HCT116 (cell line): Measurements from ENCODE around the gene FGF19.

Experiments
- ATF3 ChIP-seq: IDR thresholded peaks from 2 replicates; pipeline ENCODE4 v1.6.1; 2012
- CBX3 ChIP-seq: IDR thresholded peaks from 2 replicates; pipeline ENCODE4 v1.6.1; 2012; ENCODE audit warnings: low read depth
- CEBPB ChIP-seq: IDR thresholded peaks from 2 replicates; pipeline ENCODE4 v1.6.1; 2012; ENCODE audit warnings: low read depth
- CTCF ChIP-seq, 3 experiments: fragments of 200-600 bp in 1 of 3; sonication (generic) in 1 of 3; IDR thresholded peaks in 2 of 3; conservative IDR thresholded peaks in 1 of 3; 2 replicates each; pipeline ENCODE4 v1.5.1; 2012 to 2017; ENCODE audit warnings: low read depth in 2 of 3, low read length in 2 of 3, antibody characterized with exemption in 1 of 3, borderline replicate concordance in 1 of 3, control low read depth in 1 of 3, mild to moderate bottlenecking in 1 of 3, mixed read lengths in 1 of 3, mixed run types in 1 of 3, moderate library complexity in 1 of 3; ENCODE audit not compliant: insufficient read depth in 1 of 3
- EZH2 ChIP-seq: fragments of 200-600 bp; sonication (generic); IDR thresholded peaks from 2 replicates; pipeline ENCODE4 v1.6.1; 2017; ENCODE audit warnings: antibody characterized with exemption, mixed run types
- FOSL1 ChIP-seq: IDR thresholded peaks from 2 replicates; pipeline ENCODE4 v1.6.1; 2012; ENCODE audit warnings: low read depth
- MAX ChIP-seq: IDR thresholded peaks from 2 replicates; pipeline ENCODE4 v1.6.1; 2012
- POLR2A ChIP-seq: IDR thresholded peaks from 2 replicates; pipeline ENCODE4 v1.7.0; 2011; ENCODE audit warnings: borderline replicate concordance; ENCODE audit not compliant: insufficient read depth, insufficient read length; ENCODE audit errors: extremely low read depth
- POLR2AphosphoS5 ChIP-seq: IDR thresholded peaks from 2 replicates; pipeline ENCODE4 v1.6.1; 2011; ENCODE audit warnings: mild to moderate bottlenecking, low read depth, low read length, moderate library complexity
- RAD21 ChIP-seq: IDR thresholded peaks from 2 replicates; pipeline ENCODE4 v1.6.1; 2012; ENCODE audit warnings: low read depth, mild to moderate bottlenecking
- SRF ChIP-seq: IDR thresholded peaks from 2 replicates; pipeline ENCODE4 v1.6.1; 2012; ENCODE audit warnings: low read depth
- YY1 ChIP-seq: IDR thresholded peaks from 2 replicates; pipeline ENCODE4 v1.6.1; 2011; ENCODE audit warnings: low read length, low read depth, moderate library complexity, mild to moderate bottlenecking; ENCODE audit not compliant: insufficient replicate concordance; ENCODE audit errors: extremely low read depth
- ZBTB33 ChIP-seq: IDR thresholded peaks from 2 replicates; pipeline ENCODE4 v1.6.1; 2011; ENCODE audit warnings: mild to moderate bottlenecking, low read length, moderate library complexity; ENCODE audit not compliant: insufficient replicate concordance; ENCODE audit errors: extremely low read depth
- ZNF274 ChIP-seq: fragments of 200-500 bp; sonication (Bioruptor generic); IDR thresholded peaks from 2 replicates; pipeline ENCODE4 v1.6.1; 2014; ENCODE audit warnings: mild to moderate bottlenecking, low read depth, low read length, inconsistent platforms

GRCh38 chr11:69654660-69655478 lies 49.0 kb downstream of the FGF19 start:
- no peak for TF ChIP-seq CTCF (IDR thresholded peaks at IDR 0.05 in 2 of 3, conservative IDR thresholded peaks at IDR 0.05 in 1 of 3; ENCODE audit: borderline replicate concordance in 1 of 3, insufficient read depth in 1 of 3, low read depth in 2 of 3, low read length in 2 of 3)
- TF ChIP-seq POLR2AphosphoS5, result peak; percentile 53; the same call in 1 of the 2 replicates
- no peak for TF ChIP-seq ZBTB33
- TF ChIP-seq RAD21, result peak; percentile 51
- TF ChIP-seq MAX, result no peak; the same call in 1 of the 2 replicates
- TF ChIP-seq CBX3, result no peak
- TF ChIP-seq POLR2A, result no peak
- TF ChIP-seq EZH2, result no peak
- TF ChIP-seq CEBPB, result no peak
- no peak for TF ChIP-seq YY1
- no peak for TF ChIP-seq SRF
- no peak for TF ChIP-seq ZNF274
- TF ChIP-seq FOSL1, result no peak
- TF ChIP-seq ATF3, result no peak
